ENCODE results near the gene INPP5D.
"Not testable (repeated sequence)": the region's sequence is repeated elsewhere in the genome, so short reads cannot be mapped to it uniquely, and the experiment has no call there.

The INPP5D gene

DNA sequence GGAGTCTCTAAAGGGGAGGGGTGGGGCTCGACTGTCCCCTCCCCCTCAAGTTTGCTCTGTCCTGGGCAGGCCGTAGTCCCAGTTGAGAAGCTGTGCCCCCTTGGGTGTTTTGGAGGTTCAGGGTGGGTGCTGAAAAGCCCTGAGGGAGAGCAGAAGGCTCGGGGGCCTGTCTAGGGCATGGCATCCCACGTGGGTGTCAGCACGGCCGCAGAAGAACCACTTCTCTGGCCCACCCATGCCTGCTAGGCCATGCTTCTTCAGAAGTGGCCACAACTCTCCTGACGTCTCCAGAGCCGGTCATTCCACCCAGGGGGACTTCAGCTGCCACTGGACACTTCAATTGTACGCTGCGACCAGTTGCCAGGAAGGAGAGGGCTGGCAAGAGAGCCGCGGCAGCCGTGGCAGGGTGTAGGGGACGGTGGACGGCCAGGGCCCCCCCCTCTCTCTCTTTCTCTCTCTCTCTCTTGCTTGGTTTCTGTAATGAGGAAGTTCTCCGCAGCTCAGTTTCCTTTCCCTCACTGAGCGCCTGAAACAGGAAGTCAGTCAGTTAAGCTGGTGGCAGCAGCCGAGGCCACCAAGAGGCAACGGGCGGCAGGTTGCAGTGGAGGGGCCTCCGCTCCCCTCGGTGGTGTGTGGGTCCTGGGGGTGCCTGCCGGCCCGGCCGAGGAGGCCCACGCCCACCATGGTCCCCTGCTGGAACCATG is at the start of gene INPP5D:
INPP5D (plus strand) TSS at position 546 of the 704 bp plus-strand sequence; CDS start at position 683, 137 bp downstream.
- peak; percentile 84 to 85 for DNase-seq

DNA sequence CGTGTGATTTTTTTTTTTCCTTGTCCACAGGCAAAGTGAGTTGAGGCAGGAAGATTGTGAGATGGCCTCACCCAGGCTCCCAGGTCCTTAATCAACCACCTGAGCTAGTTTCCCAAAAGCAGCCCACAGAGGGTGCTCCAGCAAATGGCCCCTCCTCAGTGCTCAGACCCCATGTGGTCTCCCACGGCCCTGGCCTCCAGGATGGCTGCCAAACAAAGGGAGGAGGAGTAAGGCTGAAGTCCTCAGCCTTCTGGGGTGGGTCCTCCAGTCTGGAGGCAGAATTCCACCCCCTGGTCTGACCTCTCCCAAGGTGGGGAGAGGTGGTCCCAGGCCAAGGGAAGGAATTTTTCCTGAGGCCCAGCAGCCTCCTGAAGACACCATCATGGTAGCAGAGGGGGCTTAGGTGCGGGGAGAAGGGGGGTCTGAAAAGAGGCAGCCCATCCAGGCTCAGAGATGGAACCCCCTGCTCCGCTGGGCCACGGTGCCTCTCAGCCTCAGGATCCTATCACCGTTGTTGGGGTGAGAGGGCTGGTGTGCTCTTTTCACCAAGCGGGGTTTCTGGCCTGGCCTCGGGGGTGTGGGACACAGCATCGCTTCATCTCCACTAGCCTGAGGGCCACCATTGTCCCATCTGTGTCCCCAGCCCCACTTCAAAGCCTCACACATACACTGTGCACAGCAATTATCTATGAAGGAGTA is 49.4 kb upstream of the INPP5D start:
- no peak for DNase-seq

DNA sequence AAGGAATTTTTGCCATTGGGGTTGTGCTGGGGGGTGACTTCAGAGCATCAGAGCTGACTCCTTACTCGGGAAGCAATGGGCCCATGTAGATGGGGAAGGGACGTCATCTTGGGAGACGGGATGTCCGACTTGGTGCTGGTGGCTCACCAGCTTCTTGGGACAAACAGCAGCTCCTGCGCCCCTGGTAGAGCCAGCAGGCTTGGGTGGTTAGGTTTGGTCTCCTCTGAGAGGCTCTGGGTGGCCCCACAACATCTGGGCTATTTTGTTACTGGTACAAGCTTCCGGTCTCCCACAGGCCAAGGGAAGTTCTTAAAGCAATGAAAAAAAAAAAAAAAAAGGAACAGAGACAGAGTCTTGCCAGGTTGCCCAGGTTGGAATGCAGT is 48.9 kb upstream of the INPP5D start:
- DNase-seq: no peak

DNA sequence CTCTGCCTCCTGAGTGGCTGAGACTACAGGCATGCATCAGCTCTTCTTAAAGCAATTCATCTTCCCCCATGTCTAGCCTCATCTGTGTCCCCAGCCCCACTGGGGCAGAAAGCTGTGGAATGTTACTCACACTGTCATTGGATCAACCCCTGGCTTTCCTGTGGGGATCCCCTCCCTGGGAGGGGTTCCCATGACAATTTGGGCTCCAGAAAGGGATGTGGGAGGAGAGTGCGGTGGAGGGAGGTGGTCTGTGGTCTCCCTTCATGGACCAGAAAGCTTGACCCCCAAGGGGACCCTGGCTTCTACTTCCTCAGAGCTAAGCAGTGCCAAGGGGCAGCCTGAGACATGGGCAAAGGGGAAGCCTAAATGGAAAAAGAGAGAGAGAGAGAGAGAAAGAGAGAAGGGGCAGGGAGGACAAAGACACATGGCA is 48.4 kb upstream of the INPP5D start:
- no peak for DNase-seq

DNA sequence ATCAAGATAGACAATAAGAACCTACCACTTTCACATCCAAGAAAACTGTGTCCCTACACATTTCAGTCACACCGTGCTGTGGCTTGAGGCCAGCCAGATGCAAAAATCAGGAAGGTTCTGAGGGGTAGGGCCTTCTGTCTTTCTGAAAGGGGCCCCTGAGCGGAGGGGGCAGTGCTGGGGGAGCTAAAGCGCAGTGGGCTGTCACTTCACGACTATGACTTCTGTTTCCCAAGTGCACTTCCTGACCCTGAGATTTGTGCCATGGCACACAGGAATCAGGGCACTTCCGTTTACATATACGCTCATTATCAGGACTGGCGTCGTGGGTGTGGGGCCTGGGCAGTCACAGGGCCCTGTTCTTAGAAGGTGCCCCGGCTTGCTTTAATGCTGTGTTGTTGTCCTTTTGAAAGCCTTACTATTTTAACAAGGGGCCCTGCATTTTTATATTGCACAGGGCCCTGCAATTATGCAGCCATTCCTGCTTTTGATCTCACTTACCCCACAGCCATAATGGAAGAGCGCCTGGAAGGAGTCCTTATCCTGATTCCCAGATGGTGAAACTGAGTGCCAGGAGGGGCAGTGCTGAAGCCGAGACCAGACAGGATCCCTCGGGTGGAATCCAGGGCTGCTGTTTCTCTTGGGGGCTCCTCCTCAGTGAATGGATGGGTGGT is 47.7 kb upstream of the INPP5D start:
- no peak for DNase-seq

DNA sequence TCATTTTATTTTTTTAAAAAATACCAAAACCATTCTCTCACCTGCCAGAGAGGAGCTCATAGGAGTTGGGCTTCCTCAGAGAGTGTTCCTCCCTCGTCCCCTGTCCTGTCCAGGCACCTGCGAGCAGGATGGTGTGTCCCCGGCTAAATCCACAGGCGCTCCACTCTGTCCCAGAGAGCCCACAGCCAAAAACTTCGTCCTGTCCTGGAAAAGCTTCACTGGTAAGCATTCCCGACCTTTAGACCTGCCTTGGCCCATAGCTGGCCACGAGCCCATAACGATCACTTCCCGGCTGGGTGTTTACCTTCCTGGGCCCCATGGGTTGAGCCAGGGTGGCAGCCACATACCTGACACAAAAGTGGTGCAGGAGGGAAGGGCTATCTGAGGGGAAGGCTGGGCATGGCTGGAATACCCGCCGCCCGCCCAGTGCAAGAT is 47.1 kb upstream of the INPP5D start, which contains the start of gene NGEF:
NGEF (minus strand) TSS at position 230 of the 435 bp plus-strand sequence. CDS start 38,366 bp downstream, outside the sequence.
- no peak for DNase-seq

DNA sequence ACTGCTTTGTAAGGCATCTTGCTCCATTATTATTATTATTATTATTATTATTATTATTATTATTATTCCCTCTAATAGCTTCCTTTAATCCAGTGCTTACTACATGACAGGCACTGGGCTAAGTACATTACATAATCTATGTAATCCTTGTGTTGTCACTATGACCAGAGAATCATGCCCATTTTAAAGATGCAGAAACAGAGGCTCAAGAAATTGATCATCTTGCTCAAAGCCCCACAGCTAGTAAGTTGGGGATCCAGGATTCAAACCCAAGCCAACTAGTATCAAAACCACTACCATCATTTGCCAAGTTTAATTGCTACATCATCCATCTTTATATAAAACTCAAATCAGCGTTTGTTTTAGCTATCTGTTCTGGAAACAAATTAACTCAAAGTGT is 46.5 kb upstream of the INPP5D start:
- no peak for DNase-seq

DNA sequence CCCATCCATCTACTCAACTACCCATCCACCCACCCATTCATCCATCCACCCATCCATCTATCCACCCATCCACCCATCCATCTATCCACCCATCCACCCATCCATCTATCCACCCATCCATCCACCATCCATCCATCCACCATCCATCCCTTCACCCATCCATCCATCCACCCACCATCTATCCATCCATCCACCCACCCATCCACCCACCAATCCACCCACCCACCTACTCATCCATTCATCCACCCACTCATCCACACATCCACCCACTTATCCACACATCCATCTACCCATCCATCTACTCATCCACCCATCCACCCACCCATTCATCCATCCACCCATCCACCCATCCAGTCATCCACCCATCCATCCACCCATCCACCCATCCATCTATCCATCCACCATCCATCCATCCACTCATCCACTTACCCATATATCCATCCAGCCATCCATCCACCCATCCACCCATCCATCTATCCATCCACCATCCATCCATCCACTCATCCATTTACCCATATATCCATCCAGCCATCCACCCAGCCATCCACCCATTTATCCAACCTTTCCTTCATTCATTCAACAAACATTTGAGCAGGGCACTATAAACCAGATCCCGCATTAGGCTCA is 45.0 kb upstream of the INPP5D start:
- no peak for DNase-seq

DNA sequence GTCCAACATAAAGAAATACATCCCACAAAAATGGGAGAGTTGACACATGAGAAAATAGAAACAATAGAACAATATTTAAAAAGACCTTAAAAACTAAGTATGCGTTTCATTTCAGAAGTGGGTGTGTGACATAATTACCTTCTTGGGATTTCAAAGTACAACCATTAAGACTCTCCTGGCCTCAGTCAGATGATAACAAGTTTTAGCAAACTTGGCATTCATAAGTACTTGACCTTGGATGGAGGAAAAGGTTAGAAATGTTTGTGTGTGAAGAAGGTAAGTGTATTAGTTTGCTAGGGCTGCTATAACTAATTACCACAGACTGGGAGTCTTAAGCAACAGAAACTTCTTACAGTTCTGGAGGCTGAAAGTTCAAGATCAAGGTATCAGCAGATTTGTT is 42.2 kb upstream of the INPP5D start:
- no peak for DNase-seq

DNA sequence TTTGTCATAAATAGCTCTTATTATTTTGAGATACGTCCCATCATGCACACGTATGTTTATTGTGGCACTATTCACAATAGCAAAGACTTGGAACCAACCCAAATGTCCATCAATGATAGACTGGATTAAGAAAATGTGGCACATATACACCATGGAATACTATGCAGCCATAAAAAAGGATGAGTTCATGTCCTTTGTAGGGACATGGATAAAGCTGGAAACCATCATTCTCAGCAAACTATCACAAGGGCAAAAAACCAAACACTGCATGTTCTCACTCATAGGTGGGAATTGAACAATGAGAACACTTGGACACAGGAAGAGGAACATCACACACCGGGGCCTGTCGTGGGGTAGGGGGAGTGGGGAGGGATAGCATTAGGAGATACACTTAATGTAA is 40.5 kb upstream of the INPP5D start:
- not testable (repeated sequence) for DNase-seq

DNA sequence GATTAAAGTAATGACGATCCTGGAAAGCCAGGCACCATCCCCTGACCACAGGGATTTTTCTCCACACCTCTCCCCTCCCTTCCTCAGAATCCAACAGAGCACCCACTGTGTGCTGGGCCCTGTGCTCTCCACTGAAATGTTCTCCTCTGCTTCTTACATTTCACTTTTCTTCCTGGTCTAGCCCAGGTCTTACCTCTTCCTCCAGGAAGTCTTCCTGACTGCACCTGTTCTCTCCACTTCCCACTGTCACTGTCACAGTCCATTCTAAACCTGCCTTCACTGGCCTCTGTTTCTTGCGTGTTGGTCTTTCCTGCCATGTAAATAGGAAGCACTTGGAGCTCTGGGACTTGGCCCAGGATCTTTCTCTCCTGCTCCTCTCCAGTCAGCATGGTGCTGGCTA is 39.7 kb upstream of the INPP5D start:
- DNase-seq: no peak

DNA sequence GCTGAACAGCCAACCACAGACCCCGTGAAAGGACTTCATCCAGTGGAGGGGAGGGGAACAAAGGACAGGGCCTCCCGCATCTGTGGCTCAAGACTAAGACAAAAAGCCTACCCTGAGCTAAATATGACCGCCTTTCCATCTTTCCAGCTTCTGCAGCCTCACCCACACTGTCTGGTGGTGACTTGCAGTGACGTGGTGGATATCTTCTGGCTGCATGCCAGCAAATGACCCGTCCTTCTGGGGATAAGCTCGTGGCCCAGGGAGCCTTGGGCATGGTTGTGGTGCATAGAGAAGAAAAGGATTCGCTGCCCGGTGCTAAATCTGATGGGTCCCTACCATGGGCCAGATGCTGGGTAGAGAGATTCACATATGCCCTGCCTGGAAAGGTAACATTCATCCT is 38.4 kb upstream of the INPP5D start:
- DNase-seq: no peak

DNA sequence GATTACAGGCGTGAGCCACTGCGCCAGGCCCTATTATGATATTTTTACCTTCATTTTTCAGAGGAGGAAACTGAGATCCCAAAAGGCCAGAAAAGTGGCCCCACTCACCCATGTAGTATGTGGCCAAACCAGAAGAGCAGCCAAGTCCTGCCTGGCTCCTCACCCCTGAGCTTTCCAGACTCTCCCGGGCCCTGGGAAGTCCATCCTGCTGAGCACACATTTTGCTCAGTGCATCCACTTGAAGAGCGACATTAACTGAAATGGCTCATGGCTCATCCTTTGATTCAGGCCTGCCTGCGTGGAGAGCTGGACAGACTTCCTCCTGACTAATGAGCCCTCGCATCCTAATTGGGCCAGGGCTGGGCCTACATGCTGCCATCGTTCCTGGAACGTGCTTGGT is 37.6 kb upstream of the INPP5D start:
- DNase-seq: no peak

DNA sequence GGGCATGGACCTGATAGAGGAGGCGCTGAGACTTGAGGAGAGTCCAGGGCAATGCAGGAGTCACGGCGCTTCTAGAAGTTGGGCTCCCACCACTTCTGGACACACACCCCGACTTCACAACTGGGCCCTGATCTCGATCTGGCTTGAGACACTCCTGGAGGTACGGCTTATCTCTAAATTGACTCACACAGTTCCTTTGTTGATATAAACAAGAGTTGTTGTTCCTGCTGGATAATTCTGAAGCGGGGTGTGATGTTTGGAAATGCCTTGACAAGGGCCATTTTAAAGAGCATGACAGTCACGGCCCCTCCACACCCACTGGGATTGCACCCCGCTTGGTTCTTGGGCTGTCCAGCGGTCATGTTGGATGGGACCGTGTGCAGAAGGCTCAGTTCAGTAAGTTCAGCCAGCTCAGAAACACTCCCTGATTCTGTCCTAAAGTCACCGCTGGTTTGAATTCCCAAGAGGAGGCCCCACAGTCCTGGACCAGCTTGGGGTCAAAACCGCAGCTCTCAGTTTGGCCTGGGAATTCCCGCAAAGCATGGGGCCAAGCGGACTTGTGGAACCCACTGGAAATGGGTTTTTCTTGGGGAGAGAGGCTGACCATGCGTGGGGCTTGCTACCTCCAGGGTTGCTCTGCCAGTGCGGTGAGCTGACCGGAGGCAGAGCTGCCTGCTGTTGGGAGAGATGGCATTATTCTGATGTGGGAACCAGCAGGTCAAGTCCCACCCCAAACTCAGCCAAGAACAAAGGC is 37.0 kb upstream of the INPP5D start:
- no peak for DNase-seq

DNA sequence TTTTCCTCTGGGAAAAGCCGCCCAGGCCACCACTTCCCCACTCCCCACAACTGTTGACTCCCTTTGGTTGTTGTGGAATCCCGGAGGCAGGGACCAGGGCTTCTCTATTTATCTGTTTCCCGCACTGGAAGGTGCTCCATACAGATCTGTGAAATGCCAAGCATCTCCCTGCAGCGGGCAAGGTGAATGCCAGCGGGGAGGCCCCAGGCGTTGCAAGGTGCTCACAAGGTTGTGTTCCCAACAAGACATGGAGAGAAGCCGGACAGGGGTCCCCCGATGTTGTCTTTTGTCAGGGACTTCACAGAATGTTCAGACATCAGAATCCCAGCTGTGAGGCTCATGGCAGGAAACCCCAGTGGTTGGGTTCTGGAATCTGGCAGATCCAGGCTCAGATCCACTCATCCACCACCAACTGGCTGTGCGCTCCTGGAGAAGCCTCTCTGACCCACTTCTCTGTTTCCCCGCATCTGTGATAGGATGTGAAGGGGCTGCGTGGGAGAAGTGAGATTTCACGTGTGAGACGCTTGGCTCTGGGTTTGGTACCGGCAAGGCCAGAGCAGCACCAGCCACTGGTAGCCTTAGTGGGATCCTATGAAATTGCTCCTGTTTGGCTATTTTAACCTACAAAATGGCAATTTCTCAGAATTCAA is 36.3 kb upstream of the INPP5D start:
- DNase-seq: no peak

DNA sequence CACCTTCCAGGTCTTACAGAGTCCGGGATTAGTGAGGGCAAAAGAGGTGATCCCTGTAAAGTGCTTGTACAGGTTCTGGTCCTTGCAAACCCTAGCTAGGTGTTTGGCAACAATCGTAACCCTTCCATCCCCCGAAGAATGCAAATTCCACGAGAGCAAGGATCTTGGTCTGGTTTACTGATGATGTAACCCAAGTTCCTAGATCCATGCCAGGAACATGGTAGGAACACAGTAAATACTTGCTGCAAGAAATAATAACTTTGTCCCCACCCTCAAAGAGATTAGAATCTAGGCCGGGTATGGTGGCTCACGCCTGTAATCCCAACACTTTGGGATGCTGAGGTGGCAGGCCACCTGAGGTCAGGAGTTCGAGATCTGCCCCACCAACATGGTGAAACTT is 34.4 kb upstream of the INPP5D start:
- DNase-seq: no peak

DNA sequence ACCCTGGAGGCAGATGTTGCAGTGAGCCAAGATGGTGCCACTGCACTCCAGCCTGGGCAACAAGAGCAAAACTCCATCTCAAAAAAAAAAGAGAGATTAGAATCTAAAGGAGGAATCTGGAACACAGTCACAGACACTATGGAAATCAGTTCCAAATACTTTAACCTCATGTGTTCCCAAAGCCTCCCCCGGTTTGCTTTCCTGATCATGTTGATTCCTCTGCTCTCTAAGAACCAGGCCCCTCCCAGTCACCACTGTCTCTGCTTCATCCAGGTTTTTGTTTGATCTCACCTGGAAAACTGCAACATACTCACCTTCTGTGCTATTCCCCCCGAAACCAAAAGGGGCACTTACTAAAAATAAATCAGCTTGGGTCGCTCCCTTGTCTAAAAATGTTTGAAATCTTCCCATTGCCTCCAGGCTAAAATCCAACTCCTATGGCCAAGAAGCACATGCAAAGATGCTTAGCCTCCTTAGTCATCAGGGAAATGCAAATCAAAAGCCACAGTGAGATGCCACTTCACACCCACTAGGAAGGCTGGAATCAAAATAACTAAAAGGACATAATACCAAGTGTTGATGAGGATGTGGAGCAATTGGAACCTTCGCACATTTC is 33.8 kb upstream of the INPP5D start:
- no peak for DNase-seq

DNA sequence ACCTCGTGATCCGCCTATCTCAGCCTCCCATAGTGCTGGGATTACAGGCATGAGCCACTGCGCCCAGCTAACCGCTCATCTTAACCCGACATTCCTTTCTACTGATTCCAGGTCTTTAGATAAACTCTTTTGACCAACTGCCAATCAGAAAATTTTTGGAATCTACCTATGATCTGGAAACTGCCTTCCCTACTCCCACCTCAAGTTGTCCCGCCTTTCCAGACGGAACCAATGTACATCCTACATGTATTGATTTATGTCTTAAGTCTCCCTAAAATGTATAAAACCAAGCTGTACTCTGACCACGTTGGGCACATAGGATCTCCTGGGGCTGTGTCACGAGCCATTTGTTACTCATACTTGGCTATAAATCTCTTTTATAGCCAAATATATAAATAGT is 30.8 kb upstream of the INPP5D start:
- no peak for DNase-seq

DNA sequence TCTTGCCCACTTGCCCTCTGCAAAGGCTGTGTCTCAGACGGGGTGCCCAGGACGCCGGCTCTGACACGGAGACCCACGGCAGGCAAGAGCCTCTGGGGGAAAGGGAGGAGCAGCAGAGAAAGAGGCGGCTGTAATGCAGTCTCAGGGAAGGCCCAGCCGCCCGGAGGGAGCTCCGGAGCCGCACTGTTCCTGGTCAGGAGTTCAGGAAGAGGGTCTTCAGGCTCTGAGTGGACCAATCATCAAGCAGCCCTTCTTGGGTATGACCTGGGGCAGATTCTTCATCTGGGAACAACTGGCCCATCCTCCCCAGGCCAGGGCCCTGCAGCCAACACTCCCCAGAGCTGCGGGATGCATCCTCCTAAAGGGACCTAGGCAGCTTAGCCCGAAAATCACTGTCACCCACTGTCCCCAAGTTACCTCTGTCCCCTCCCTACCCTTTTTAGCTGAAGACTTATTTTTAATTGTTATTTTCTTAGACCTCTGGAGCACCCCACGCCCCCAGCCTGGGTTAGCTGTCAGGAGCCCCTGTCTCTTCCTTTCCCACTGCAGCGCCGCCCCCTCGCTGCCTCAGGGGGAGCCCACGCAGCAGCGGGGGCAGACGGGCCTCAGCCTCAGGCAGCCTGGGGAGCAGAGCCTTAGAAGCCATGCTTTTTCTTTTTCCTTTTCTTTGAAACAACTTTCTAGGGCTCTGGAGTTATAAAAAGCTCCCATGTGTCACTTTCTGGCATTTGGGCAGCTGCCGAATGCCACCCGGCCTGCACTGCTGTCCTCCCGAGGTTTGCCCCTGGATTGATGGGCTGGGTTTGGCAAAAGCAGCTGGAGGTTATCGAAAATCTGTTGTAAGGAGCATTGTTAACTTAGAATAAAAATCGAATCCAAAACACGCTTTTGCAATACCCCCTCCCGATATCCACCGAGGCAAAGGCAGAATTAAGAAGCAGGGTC is 28.3 kb upstream of the INPP5D start:
- no peak for DNase-seq

DNA sequence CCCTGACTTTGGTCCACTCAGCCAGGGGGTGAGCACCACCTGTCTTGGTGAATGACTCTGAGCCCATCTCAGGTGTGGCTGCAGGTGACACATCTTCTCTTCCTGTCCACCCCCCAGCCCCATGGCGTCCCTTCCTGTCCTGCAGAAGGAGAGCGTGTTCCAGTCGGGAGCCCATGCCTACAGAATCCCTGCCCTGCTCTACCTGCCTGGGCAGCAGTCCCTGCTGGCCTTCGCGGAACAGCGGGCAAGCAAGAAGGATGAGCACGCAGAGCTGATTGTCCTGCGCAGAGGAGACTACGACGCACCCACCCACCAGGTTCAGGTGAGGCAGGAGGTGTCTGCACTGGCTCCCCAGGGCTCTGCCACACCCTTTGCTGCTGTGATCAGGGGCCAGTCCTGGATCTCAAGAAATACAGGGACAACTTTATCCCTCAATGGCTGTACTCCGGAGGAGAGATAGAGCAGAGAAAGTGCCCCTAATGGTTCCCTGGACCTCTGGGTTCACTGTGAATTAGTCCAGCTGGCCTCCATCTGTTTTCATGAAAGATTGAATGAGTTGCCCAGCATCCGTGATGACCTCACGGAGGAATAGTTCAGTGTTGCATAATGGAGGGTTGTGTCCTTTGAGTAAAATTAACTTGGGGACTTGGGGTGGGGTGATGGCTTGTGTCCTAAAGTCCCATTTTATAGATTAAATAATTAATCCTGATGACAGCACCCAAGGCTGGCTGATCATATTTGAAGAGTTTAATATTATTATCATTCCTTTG is 27.4 kb upstream of the INPP5D start, which contains the start of gene NEU2:
NEU2 (plus strand) TSS at position 122 of the 770 bp plus-strand sequence; CDS start at position 122, 0 bp downstream.
- DNase-seq: no peak

Data from CD4-positive, alpha-beta T cell treated with Interleukin-1 beta for 1 hour (primary cell).